ENCODE results near the gene ADRA2C. TPM values are rescaled to one million over a fixed set of nuclear protein-coding genes. Genes with fewer than 3 reads are reported as not detected.

Gene ADRA2C
- total and polyA plus RNA-seq, 2 of the 13 experiments (the other 11 are each of a cell fraction or from before 2014, with no cell fraction given), result 15.4 to 69.7 TPM

DNA sequence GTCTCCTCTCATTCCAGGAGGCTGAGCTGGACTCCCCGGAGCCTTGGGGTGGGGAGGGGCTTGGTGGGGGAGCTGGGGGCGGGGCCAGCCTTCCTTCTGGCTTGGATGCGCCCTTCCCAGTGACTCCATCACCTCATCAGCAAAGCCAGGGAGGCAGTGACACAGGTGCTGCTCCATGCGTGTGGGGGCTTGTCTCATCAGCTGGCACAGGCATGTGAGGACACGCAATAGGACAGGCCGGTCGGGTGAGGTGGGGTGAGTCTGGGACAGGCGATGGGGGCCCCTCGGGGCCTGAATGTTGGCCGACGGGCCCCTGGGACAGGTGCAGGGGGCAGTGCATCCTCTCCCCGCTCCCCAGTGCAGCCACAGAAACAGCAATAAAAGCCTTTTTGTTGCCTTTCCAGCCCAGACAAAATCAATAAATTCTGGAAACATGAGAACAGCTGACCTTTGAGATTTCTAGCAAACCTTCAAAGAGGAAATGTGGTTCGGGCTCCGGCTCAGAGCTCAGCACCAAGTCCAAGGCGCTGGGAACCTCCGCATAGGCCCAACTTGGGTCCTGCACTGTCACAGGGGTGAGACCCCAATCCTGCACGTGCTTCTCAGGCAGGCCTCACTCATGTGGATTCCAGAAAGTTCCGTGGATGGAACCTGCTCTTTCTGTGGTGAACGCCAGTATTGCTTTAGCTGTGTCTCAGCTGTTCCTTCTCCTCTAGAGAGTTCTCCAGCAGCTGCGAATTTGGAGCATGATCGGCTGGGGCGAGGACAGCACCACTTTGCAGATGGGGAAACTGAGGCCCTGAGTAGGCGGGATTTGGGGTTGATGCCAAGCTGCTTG is 18.5 kb downstream of the ADRA2C start (continued):
- TF ChIP-seq, protein P1, sequence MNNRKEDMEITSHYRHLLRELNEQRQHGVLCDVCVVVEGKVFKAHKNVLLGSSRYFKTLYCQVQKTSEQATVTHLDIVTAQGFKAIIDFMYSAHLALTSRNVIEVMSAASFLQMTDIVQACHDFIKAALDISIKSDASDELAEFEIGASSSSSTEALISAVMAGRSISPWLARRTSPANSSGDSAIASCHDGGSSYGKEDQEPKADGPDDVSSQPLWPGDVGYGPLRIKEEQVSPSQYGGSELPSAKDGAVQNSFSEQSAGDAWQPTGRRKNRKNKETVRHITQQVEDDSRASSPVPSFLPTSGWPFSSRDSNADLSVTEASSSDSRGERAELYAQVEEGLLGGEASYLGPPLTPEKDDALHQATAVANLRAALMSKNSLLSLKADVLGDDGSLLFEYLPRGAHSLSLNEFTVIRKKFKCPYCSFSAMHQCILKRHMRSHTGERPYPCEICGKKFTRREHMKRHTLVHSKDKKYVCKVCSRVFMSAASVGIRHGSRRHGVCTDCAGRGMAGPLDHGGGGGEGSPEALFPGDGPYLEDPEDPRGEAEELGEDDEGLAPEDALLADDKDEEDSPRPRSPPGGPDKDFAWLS (CRISPR knock-in tag; IDR thresholded peaks at IDR 0.05; ENCODE audit: borderline replicate concordance), result 0 out of 2 replicates have a peak, but pooled peaks have one; percentile 37
- TF ChIP-seq TOE1 (CRISPR knock-in tag; IDR thresholded peaks at IDR 0.05) (no peak), ZNF256 (CRISPR knock-in tag; conservative IDR thresholded peaks at IDR 0.05) (peak; percentile 92), KLF15 (CRISPR knock-in tag; IDR thresholded peaks at IDR 0.05; ENCODE audit: borderline replicate concordance) (peak; percentile 84; the same call in 1 of the 2 replicates), ZNF24 (IDR thresholded peaks at IDR 0.05) (no peak)
- TF ChIP-seq, protein P2, sequence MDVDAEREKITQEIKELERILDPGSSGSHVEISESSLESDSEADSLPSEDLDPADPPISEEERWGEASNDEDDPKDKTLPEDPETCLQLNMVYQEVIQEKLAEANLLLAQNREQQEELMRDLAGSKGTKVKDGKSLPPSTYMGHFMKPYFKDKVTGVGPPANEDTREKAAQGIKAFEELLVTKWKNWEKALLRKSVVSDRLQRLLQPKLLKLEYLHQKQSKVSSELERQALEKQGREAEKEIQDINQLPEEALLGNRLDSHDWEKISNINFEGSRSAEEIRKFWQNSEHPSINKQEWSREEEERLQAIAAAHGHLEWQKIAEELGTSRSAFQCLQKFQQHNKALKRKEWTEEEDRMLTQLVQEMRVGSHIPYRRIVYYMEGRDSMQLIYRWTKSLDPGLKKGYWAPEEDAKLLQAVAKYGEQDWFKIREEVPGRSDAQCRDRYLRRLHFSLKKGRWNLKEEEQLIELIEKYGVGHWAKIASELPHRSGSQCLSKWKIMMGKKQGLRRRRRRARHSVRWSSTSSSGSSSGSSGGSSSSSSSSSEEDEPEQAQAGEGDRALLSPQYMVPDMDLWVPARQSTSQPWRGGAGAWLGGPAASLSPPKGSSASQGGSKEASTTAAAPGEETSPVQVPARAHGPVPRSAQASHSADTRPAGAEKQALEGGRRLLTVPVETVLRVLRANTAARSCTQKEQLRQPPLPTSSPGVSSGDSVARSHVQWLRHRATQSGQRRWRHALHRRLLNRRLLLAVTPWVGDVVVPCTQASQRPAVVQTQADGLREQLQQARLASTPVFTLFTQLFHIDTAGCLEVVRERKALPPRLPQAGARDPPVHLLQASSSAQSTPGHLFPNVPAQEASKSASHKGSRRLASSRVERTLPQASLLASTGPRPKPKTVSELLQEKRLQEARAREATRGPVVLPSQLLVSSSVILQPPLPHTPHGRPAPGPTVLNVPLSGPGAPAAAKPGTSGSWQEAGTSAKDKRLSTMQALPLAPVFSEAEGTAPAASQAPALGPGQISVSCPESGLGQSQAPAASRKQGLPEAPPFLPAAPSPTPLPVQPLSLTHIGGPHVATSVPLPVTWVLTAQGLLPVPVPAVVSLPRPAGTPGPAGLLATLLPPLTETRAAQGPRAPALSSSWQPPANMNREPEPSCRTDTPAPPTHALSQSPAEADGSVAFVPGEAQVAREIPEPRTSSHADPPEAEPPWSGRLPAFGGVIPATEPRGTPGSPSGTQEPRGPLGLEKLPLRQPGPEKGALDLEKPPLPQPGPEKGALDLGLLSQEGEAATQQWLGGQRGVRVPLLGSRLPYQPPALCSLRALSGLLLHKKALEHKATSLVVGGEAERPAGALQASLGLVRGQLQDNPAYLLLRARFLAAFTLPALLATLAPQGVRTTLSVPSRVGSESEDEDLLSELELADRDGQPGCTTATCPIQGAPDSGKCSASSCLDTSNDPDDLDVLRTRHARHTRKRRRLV (CRISPR knock-in tag; IDR thresholded peaks at IDR 0.05), result no peak
- TF ChIP-seq, protein P3, sequence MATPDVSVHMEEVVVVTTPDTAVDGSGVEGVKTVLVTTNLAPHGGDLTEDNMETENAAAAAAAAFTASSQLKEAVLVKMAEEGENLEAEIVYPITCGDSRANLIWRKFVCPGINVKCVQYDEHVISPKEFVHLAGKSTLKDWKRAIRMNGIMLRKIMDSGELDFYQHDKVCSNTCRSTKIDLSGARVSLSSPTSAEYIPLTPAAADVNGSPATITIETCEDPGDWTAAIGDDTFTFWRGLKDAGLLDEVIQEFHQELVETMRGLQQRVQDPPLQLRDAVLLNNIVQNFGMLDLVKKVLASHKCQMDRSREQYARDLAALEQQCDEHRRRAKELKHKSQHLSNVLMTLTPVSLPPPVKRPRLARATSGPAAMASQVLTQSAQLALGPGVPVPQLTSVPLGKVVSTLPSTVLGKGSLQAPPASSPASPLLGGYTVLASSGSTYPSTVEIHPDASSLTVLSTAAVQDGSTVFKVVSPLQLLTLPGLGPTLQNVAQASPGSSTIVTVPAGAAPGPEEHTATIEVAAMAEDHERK (CRISPR knock-in tag; IDR thresholded peaks at IDR 0.05; ENCODE audit: low read depth), result no peak
- TF ChIP-seq, protein P4, sequence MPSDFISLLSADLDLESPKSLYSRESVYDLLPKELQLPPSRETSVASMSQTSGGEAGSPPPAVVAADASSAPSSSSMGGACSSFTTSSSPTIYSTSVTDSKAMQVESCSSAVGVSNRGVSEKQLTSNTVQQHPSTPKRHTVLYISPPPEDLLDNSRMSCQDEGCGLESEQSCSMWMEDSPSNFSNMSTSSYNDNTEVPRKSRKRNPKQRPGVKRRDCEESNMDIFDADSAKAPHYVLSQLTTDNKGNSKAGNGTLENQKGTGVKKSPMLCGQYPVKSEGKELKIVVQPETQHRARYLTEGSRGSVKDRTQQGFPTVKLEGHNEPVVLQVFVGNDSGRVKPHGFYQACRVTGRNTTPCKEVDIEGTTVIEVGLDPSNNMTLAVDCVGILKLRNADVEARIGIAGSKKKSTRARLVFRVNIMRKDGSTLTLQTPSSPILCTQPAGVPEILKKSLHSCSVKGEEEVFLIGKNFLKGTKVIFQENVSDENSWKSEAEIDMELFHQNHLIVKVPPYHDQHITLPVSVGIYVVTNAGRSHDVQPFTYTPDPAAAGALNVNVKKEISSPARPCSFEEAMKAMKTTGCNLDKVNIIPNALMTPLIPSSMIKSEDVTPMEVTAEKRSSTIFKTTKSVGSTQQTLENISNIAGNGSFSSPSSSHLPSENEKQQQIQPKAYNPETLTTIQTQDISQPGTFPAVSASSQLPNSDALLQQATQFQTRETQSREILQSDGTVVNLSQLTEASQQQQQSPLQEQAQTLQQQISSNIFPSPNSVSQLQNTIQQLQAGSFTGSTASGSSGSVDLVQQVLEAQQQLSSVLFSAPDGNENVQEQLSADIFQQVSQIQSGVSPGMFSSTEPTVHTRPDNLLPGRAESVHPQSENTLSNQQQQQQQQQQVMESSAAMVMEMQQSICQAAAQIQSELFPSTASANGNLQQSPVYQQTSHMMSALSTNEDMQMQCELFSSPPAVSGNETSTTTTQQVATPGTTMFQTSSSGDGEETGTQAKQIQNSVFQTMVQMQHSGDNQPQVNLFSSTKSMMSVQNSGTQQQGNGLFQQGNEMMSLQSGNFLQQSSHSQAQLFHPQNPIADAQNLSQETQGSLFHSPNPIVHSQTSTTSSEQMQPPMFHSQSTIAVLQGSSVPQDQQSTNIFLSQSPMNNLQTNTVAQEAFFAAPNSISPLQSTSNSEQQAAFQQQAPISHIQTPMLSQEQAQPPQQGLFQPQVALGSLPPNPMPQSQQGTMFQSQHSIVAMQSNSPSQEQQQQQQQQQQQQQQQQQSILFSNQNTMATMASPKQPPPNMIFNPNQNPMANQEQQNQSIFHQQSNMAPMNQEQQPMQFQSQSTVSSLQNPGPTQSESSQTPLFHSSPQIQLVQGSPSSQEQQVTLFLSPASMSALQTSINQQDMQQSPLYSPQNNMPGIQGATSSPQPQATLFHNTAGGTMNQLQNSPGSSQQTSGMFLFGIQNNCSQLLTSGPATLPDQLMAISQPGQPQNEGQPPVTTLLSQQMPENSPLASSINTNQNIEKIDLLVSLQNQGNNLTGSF (CRISPR knock-in tag; IDR thresholded peaks at IDR 0.05), result peak; percentile 98

Measured in HepG2 (cell line).